B cell (primary cell): ENCODE data around the gene AIG1. TPM values are rescaled to one million over a fixed set of nuclear protein-coding genes. Genes with fewer than 3 reads are reported as not detected.

Source experiments
- ATAC-seq: fragments of 200-7000 bp; cut with Tn5 transposase; one replicate; pipeline ENCODE4 v1.10.0; 2021; ENCODE audit warnings: low read depth, mild to moderate bottlenecking, moderate number of reproducible peaks, moderate library complexity
- CTCF ChIA-PET: fragments of 350-600 bp; sonication (Branson Sonifier 250); formaldehyde crosslinking; loops from one replicate; lab custom pipeline; 2021; ENCODE audit warnings: antibody characterized with exemption, inconsistent platforms; lab: Charles Lee
- POLR2A ChIA-PET: fragments of 350-600 bp; sonication (Branson Sonifier 250); formaldehyde crosslinking; loops from one replicate; lab custom pipeline; 2021; ENCODE audit warnings: antibody characterized with exemption; lab: Charles Lee
- DNase-seq: peaks from one replicate; pipeline ENCODE4 v3.0.0; 2013
- H2AFZ ChIP-seq: 2 replicates; pipeline ENCODE4 v1.6.1; 2012; ENCODE audit warnings: mild to moderate bottlenecking, low read depth, low read length; ENCODE audit not compliant: insufficient read depth, poor library complexity, severe bottlenecking
- H3K27ac ChIP-seq, 2 donors: 1 replicate in 1 of 2; 2 replicates in 1 of 2; pipeline ENCODE4 v1.5.1; 2012 to 2013; ENCODE audit warnings: low read length in 2 of 2, mild to moderate bottlenecking in 2 of 2, moderate library complexity in 1 of 2
- H3K27me3 ChIP-seq, 4 experiments: fragments of 200-600 bp in 1 of 4; sonication (generic) in 1 of 4; replicated peaks in 1 of 4; 1 replicate in 2 of 4; 2 replicates in 2 of 4; pipeline versions ENCODE4 v1.6.1 to v1.7.0; 2013 to 2016; ENCODE audit warnings: low read length in 3 of 4, mild to moderate bottlenecking in 2 of 4, mixed read lengths in 1 of 4, moderate library complexity in 1 of 4; ENCODE audit not compliant: insufficient read depth in 4 of 4, control insufficient read depth in 3 of 4; ENCODE audit errors: control extremely low read depth in 1 of 4
- H3K36me3 ChIP-seq, 2 experiments: replicated peaks in 1 of 2; 1 replicate in 1 of 2; 2 replicates in 1 of 2; pipeline versions ENCODE4 v1.6.1 to v1.7.1; 2013; ENCODE audit warnings: low read length in 1 of 2; ENCODE audit not compliant: insufficient read depth in 2 of 2, control insufficient read depth in 1 of 2; ENCODE audit errors: control extremely low read depth in 1 of 2, extremely low read depth in 1 of 2
- H3K4me1 ChIP-seq, 2 donors: fragments of 200-600 bp in 1 of 2; sonication (generic) in 1 of 2; 1 replicate in 1 of 2; 2 replicates in 1 of 2; pipeline versions ENCODE4 v1.5.1 to v1.6.1; 2013 to 2017; ENCODE audit warnings: low read length in 2 of 2; ENCODE audit not compliant: control insufficient read depth in 2 of 2, insufficient read depth in 2 of 2
- H3K4me2 ChIP-seq: replicated peaks from 2 replicates; pipeline ENCODE3; 2012; ENCODE audit warnings: mild to moderate bottlenecking, low read depth, low read length; ENCODE audit not compliant: poor library complexity, severe bottlenecking
- H3K4me3 ChIP-seq, 5 experiments: fragments of 200-600 bp in 1 of 5; sonication (generic) in 1 of 5; 1 replicate in 3 of 5; 2 replicates in 2 of 5; pipeline versions ENCODE4 v1.5.1 to v1.7.0; 2011 to 2016; ENCODE audit warnings: low read length in 4 of 5, mild to moderate bottlenecking in 4 of 5, low read depth in 2 of 5, control low read depth in 1 of 5, moderate library complexity in 1 of 5; ENCODE audit not compliant: insufficient read depth in 1 of 5; ENCODE audit errors: control extremely low read depth in 1 of 5, extremely low read depth in 1 of 5
- H3K79me2 ChIP-seq: fragments of 200-600 bp; sonication (generic); one replicate; pipeline ENCODE4 v1.6.0; 2016; ENCODE audit warnings: low read length; ENCODE audit not compliant: control insufficient read depth, insufficient read depth
- H3K9ac ChIP-seq: fragments of 200-600 bp; sonication (generic); 2 replicates; pipeline ENCODE4 v1.6.1; 2017; ENCODE audit warnings: mild to moderate bottlenecking, low read length, moderate library complexity
- H3K9me3 ChIP-seq, 3 donors: one replicate each; pipeline versions ENCODE4 v1.6.1 to v1.7.1; 2013; ENCODE audit warnings: low read length in 2 of 3; ENCODE audit not compliant: control insufficient read depth in 2 of 3, insufficient read depth in 1 of 3; ENCODE audit errors: control extremely low read depth in 1 of 3
- H4K20me1 ChIP-seq: 2 replicates; pipeline ENCODE4 v1.6.0; 2012; ENCODE audit warnings: mild to moderate bottlenecking, low read length; ENCODE audit not compliant: insufficient read depth, control insufficient read depth, poor library complexity, severe bottlenecking
- H3K27ac Mint-ChIP-seq: one replicate; pipeline ENCODE4 v1.8.0; 2021; ENCODE audit warnings: mixed read lengths
- H3K27me3 Mint-ChIP-seq: one replicate; pipeline ENCODE4 v1.8.0; 2021; ENCODE audit warnings: mixed read lengths
- H3K4me1 Mint-ChIP-seq: one replicate; pipeline ENCODE4 v1.8.0; 2021; ENCODE audit warnings: mixed read lengths
- H3K4me3 Mint-ChIP-seq: one replicate; pipeline ENCODE4 v1.8.0; 2021; ENCODE audit warnings: mixed read lengths
- H3K9me3 Mint-ChIP-seq: one replicate; pipeline ENCODE4 v1.8.0; 2022; ENCODE audit warnings: mixed read lengths; ENCODE audit not compliant: insufficient read depth
- EZH2 ChIP-seq: IDR thresholded peaks from 2 replicates; pipeline ENCODE4 v1.6.1; 2012; ENCODE audit warnings: borderline replicate concordance, low read depth, mild to moderate bottlenecking, moderate library complexity, low read length; ENCODE audit not compliant: insufficient read depth, poor library complexity, severe bottlenecking
- WGBS: methylation state at CpG from one replicate; pipeline ENCODE4 v1.1.5; 2013; ENCODE audit warnings: missing lambda C conversion rate; ENCODE audit not compliant: insufficient coverage; 5-methylcytosine and 5-hydroxymethylcytosine counted together
- intact Hi-C: fragments of 100-400 bp; cut with micrococcal nuclease; formaldehyde crosslinking; loops from one replicate; pipeline ENCODE4 v1.10.0; 2022
- polyA plus RNA-seq: library from polyadenylated mRNA; depleted of rRNA; stranded (reverse); fragments of >200 nt; gene quantifications from 2 replicates; pipeline ENCODE4 v1.2.3, GENCODE V29; 2012
- total RNA-seq, 2 donors: library from RNA; stranded (reverse); fragments of 120-200 nt in 1 of 2; gene quantifications; 1 replicate in 1 of 2; 2 replicates in 1 of 2; pipeline versions ENCODE4 v1.2.3 to v1.2.4, GENCODE V29; 2013 to 2022
- TF ChIP-seq, protein P1 (sequence below): fragments of 200-600 bp; IDR thresholded peaks from one replicate; pipeline ENCODE4 v1.8.0; 2022; ENCODE audit warnings: antibody characterized with exemption, mild to moderate bottlenecking

The AIG1 gene
- total and polyA plus RNA-seq, 2 donors (not counting 1 experiment from before 2014, with no cell fraction given), result 7.0 to 9.0 TPM

DNA sequence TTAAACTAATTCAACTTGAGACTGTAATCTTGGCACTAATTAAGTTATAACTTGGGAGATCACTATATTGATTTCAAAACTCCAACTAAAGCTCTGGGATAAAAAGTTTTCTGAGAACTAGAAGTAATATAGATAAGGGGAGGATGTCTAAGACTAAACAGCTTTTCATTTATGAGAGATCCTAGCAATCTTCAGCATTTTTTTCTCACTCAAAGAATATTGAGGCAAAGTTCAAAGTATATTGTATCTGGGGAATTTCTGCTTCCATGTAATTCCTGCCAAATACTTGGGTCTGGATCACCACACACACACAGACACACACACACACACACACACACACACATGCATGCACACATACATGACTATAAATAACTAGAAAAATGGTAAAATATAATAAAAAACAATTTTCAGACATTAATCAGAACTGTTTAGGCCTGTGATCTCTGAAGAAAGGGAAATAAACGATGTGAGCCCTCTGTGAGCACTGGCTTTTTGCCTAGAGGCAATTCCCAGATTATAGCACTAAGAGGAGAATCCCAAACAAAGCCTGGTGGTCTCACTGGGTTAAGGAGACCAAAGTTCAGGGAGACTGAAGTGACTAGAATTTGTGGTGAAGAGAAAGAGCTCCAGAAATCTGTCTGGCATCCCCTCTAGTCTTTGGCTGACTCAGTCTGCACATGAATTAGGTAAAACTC, 297.0 kb downstream of the AIG1 start:
- peaks cover 7% of the 10 kb centered on the region for H3K27me3 Mint-ChIP-seq
- DNase-seq, result no peak
- H4K20me1 ChIP-seq, result no peaks in the 10 kb centered on the region
- peaks cover 0 to 5% (median 3%) of the 10 kb centered on the region in 3 donors for H3K9me3 ChIP-seq
- H3K4me1 Mint-ChIP-seq, result no peaks in the 10 kb centered on the region
- H3K9me3 Mint-ChIP-seq, result peaks cover 3% of the 10 kb centered on the region
- no peaks in the 10 kb centered on the region for H3K4me1 ChIP-seq
- intact Hi-C loops, result no loop called here
- H3K9ac ChIP-seq, result no peak overlapping the region
- no CpG with 5 or more reads among the region's 1 CpG for WGBS
- no peak overlapping the region for H3K27ac Mint-ChIP-seq
- H3K79me2 ChIP-seq, result no peaks in the 10 kb centered on the region
- H3K4me3 Mint-ChIP-seq, result no peak overlapping the region
- no peak for ATAC-seq
- H3K27ac ChIP-seq, result no peak overlapping the region
- TF ChIP-seq EZH2, result no peak
- TF ChIP-seq, protein P1, sequence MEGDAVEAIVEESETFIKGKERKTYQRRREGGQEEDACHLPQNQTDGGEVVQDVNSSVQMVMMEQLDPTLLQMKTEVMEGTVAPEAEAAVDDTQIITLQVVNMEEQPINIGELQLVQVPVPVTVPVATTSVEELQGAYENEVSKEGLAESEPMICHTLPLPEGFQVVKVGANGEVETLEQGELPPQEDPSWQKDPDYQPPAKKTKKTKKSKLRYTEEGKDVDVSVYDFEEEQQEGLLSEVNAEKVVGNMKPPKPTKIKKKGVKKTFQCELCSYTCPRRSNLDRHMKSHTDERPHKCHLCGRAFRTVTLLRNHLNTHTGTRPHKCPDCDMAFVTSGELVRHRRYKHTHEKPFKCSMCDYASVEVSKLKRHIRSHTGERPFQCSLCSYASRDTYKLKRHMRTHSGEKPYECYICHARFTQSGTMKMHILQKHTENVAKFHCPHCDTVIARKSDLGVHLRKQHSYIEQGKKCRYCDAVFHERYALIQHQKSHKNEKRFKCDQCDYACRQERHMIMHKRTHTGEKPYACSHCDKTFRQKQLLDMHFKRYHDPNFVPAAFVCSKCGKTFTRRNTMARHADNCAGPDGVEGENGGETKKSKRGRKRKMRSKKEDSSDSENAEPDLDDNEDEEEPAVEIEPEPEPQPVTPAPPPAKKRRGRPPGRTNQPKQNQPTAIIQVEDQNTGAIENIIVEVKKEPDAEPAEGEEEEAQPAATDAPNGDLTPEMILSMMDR, result no peak
- H3K4me3 ChIP-seq, result no peak overlapping the region
- no peak overlapping the region for H2AFZ ChIP-seq
- peaks cover 0 to 4% (median 1%) of the 10 kb centered on the region in 4 experiments for H3K27me3 ChIP-seq
- no peaks in the 10 kb centered on the region for H3K36me3 ChIP-seq
- CTCF ChIA-PET, result interaction anchor here (0.5 kb wide), 1 partner anchor 1246 kb away, joined by 3 read pairs; no protein-coding TSS in a partner anchor
- no peak overlapping the region for H3K4me2 ChIP-seq
- POLR2A ChIA-PET, result interaction anchor here (0.7 kb wide), 1 partner anchor 1350 kb away, joined by 4 read pairs; no protein-coding TSS in a partner anchor

DNA sequence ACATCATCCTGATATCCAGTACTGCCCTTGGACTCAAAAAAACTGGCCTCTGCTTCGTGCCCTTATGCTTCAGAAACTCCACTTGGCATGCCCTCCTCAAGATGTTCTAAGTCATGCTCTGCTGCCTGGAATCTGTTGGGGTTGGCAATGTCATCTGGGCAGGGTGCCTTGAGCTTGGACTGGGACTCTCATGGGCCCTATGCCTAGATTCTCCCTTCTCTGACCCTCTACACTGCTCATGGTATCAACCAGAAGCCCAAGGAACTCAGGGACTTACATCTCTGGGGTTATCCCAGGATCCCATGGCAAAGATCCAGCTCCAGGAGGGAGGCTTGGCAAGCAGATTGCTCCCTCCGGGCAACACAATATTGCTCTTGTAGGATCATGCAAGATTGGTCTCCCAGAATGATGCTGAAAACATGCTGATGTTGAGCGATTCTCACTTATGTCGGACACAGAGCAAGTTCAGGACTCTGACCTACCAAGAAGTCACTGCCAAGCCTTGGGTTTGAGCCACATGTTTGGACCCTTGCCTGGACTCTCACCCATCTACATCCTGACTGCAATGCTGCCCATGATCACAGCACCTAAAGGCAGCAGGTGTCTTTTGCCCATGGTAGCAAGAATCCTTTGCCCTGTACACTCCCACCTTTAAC, 301.0 kb downstream of the AIG1 start:
- no peaks in the 10 kb centered on the region for H3K4me1 ChIP-seq
- no peaks in the 10 kb centered on the region for H3K4me1 Mint-ChIP-seq
- no peak for DNase-seq
- H3K27me3 ChIP-seq, result peaks cover 0 to 4% (median under 1%) of the 10 kb centered on the region in 4 experiments
- WGBS, result 91% methylated on average over 4 of the region's 4 CpGs
- H3K4me3 ChIP-seq, result no peak overlapping the region
- ChIA-PET POLR2A (no interaction called here), CTCF (no interaction called here)
- no peak overlapping the region for H3K9ac ChIP-seq
- no peak for ATAC-seq
- no peaks in the 10 kb centered on the region for H3K9me3 Mint-ChIP-seq
- intact Hi-C loops, result no loop called here
- no peak overlapping the region for H3K4me3 Mint-ChIP-seq
- H3K27me3 Mint-ChIP-seq, result peaks cover 3% of the 10 kb centered on the region
- H4K20me1 ChIP-seq, result no peaks in the 10 kb centered on the region
- H3K79me2 ChIP-seq, result no peaks in the 10 kb centered on the region
- no peaks in the 10 kb centered on the region for H3K9me3 ChIP-seq
- H3K27ac ChIP-seq, result no peak overlapping the region
- H2AFZ ChIP-seq, result no peak overlapping the region
- TF ChIP-seq EZH2, result no peak
- TF ChIP-seq, protein P1, result no peak
- no peaks in the 10 kb centered on the region for H3K36me3 ChIP-seq
- no peak overlapping the region for H3K4me2 ChIP-seq
- H3K27ac Mint-ChIP-seq, result no peak overlapping the region
